AG04449 (cell line): ENCODE results near the gene ZBED5.
A peak's percentile ranks its signal among the peaks of the same experiment; 100 is the strongest.

Source experiments
- CTCF ChIA-PET: fragments of 350-600 bp; formaldehyde crosslinking; extraction: SDS; loops from one replicate; lab custom pipeline; 2021; ENCODE audit warnings: antibody characterized with exemption; lab: Yijun Ruan, JAX
- POLR2A ChIA-PET: fragments of 400-600, 350-600 bp; formaldehyde crosslinking; extraction: SDS; loops from one replicate; lab custom pipeline; 2020; ENCODE audit warnings: antibody characterized with exemption, inconsistent platforms; lab: Yijun Ruan, JAX
- DNase-seq: peaks from one replicate; pipeline ENCODE4 v3.0.0-alpha.2; 2010; ENCODE audit warnings: low read depth, low spot score
- H3K4me3 ChIP-seq: 2 replicates; pipeline ENCODE4 v1.5.1; 2011; ENCODE audit warnings: low read depth, mild to moderate bottlenecking, control low read depth, low read length
- TF ChIP-seq, protein P1 (sequence below): IDR thresholded peaks from one replicate; pipeline ENCODE4 v1.5.1; 2011; ENCODE audit warnings: mild to moderate bottlenecking, moderate library complexity, low read length, control low read depth, inconsistent platforms; ENCODE audit not compliant: insufficient read depth; ENCODE audit errors: missing control alignments

The ZBED5 gene

GRCh38 chr11:10856689-10857458, 979 bp downstream of the ZBED5 start:
- peak overlapping the region; percentile 95 for H3K4me3 ChIP-seq
- CTCF ChIA-PET = interaction anchor here (0.9 to 2.4 kb wide), 6 partner anchors 9 to 931 kb away, joined by 3 to 8 read pairs (median 4); no protein-coding TSS in a partner anchor
- TF ChIP-seq, protein P1, sequence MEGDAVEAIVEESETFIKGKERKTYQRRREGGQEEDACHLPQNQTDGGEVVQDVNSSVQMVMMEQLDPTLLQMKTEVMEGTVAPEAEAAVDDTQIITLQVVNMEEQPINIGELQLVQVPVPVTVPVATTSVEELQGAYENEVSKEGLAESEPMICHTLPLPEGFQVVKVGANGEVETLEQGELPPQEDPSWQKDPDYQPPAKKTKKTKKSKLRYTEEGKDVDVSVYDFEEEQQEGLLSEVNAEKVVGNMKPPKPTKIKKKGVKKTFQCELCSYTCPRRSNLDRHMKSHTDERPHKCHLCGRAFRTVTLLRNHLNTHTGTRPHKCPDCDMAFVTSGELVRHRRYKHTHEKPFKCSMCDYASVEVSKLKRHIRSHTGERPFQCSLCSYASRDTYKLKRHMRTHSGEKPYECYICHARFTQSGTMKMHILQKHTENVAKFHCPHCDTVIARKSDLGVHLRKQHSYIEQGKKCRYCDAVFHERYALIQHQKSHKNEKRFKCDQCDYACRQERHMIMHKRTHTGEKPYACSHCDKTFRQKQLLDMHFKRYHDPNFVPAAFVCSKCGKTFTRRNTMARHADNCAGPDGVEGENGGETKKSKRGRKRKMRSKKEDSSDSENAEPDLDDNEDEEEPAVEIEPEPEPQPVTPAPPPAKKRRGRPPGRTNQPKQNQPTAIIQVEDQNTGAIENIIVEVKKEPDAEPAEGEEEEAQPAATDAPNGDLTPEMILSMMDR = no peak
- POLR2A ChIA-PET = interaction anchor here (1.7 to 5.6 kb wide), 5 partner anchors 8 to 48 kb away, joined by 10 to 116 read pairs (median 13); partner anchors contain the start of gene EIF4G2
- DNase-seq = no peak

DNA sequence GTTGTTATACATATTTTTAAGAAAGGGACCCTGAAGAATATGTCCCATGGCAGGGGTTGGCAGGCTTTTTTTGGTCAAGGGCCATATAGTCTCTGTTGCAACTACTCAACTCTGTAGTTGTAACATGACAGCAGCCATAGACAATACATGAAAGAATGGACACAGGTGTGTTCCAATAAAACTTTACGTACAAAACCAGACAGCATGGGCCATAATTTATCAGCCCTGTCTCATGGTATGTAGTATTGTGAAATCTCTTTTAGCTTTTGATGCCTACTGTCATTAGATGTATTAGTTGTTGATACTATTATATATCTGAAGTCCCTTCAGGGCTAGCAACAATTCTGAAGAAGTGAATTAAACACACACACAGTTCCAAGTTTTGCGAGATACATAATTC, 2.6 kb downstream of the ZBED5 start:
- ChIA-PET CTCF (interaction anchor here (1.0 to 2.0 kb wide), 4 partner anchors 23 to 84 kb away, joined by 3 to 8 read pairs (median 5); no protein-coding TSS in a partner anchor), POLR2A (interaction anchor here (5.6 kb wide), 1 partner anchor 47 kb away, joined by 116 read pairs; the partner anchor contains the start of gene EIF4G2)
- H3K4me3 ChIP-seq = no peak overlapping the region
- DNase-seq = no peak
- TF ChIP-seq, protein P1 = no peak

GRCh38 chr11:10847960-10848860, 9.6 kb downstream of the ZBED5 start:
- no peak for DNase-seq
- ChIA-PET CTCF (interaction anchor here (0.7 to 3.1 kb wide), 6 partner anchors 8 to 55 kb away, joined by 3 to 17 read pairs (median 3); partner anchors contain the start of gene ZBED5), POLR2A (interaction anchor here (1.8 to 2.2 kb wide), 2 partner anchors 9 to 39 kb away, joined by 13 to 15 read pairs; partner anchors contain the start of genes EIF4G2 and ZBED5)
- H3K4me3 ChIP-seq = no peak overlapping the region
- TF ChIP-seq, protein P1 = no peak

DNA sequence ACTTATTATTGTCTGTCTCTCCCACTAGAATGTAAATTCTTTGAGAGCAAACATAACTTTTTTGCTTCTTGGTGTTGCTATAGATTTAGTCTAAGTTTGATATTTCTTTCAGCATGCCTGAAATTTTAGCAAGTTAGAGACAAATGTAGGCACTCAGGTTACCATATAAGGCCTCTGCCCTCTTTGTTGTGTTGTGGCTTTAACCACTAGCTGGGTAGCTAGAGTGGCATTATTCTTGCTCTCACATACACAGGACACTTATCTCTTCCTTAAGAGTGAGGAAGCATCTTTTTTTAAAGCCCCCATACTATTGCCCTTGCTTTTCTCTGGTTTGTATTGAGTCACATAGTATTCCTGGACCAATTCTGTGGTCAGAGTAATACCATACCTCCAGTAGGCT, 11.2 kb downstream of the ZBED5 start:
- TF ChIP-seq, protein P1 = no peak
- CTCF ChIA-PET = interaction anchor here (2.3 to 3.1 kb wide), 2 partner anchors 32 kb away, joined by 9 to 17 read pairs; no protein-coding TSS in a partner anchor
- POLR2A ChIA-PET = no interaction called here
- DNase-seq = no peak
- H3K4me3 ChIP-seq = no peak overlapping the region

DNA sequence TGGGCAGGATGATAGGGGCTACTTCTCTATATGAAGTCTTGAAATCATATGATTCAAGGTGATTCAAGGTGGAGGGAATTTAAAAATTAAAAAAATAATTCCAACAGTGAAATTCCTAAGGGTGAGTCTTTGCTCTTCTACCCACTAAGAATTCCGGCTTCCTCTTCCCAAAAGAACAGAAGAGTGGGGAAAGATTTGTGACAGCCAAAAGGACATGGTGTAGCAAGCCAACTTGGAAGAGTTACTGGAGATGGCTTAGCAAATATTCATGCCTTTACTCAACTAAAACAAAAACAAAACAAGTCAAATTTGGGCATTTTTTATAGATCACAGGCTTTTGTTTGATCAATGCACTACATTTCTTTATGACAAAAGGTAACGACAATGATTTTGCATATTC, 12.3 kb downstream of the ZBED5 start:
- ChIA-PET POLR2A (interaction anchor here (1.6 kb wide), 1 partner anchor 37 kb away, joined by 11 read pairs; the partner anchor contains the start of gene EIF4G2), CTCF (interaction anchor here (1.0 to 2.3 kb wide), 3 partner anchors 33 to 179 kb away, joined by 3 to 9 read pairs (median 3); no protein-coding TSS in a partner anchor)
- no peak for DNase-seq
- TF ChIP-seq, protein P1 = no peak
- H3K4me3 ChIP-seq = no peak overlapping the region
